ENCODE measurements around the gene NLRP3. TPM values are rescaled to one million over a fixed set of nuclear protein-coding genes. Genes with fewer than 3 reads are reported as not detected.

NLRP3 gene
- total and polyA plus RNA-seq, 9 of the 15 experiments (the other 6 are each of a cell fraction or from before 2014, with no cell fraction given) = not detected

DNA sequence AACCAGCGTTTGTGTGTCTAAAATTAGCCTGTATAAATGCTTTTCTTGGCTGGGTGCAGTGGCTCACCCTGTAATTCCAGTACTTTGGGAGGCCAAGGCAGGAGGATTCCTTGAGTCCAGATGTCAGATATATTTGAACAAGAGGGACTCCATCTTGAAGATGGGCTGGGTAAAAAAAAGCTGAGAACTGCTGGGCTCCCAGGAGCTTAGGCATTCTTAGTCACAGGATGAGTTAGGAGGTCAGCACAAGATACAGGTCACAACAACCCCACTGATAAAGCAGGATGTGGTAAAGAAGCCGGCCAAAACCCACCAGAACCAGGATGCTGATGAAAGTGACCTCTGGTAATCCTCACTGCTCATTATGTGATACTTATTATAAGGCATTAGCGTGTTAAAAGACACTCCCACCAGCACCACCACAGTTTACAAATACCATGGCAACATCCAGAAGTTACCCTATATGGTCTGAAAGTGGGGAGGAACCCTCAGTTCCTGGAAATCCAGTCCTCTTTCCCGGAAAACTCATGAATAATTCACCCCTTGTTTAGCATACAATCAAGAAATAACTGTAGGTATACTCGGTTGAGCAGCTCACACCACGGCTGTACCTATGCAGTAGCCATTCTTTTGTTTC is 48.1 kb upstream of the NLRP3 start (continued):
- TF ChIP-seq ZNF311 (CRISPR knock-in tag; IDR thresholded peaks at IDR 0.05) = peak; percentile 100
- TF ChIP-seq, protein P1, sequence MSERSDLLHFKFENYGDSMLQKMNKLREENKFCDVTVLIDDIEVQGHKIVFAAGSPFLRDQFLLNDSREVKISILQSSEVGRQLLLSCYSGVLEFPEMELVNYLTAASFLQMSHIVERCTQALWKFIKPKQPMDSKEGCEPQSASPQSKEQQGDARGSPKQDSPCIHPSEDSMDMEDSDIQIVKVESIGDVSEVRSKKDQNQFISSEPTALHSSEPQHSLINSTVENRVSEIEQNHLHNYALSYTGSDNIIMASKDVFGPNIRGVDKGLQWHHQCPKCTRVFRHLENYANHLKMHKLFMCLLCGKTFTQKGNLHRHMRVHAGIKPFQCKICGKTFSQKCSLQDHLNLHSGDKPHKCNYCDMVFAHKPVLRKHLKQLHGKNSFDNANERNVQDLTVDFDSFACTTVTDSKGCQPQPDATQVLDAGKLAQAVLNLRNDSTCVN (CRISPR knock-in tag; IDR thresholded peaks at IDR 0.05) = peak; percentile 98
- no peak for TF ChIP-seq NR2F6 (CRISPR knock-in tag; IDR thresholded peaks at IDR 0.05)
- no peak for TF ChIP-seq BRF1 (IDR thresholded peaks at IDR 0.05; ENCODE audit: borderline replicate concordance, extremely low read depth, insufficient read length)
- no peak for TF ChIP-seq ZNF778 (CRISPR knock-in tag; IDR thresholded peaks at IDR 0.05)
- TF ChIP-seq MAFG (tag; conservative IDR thresholded peaks at IDR 0.05) = peak; percentile 36; the same call in 1 of the 2 replicates
- peak; percentile 96 for TF ChIP-seq ZNF57 (CRISPR knock-in tag; IDR thresholded peaks at IDR 0.05)
- TF ChIP-seq, protein P2, sequence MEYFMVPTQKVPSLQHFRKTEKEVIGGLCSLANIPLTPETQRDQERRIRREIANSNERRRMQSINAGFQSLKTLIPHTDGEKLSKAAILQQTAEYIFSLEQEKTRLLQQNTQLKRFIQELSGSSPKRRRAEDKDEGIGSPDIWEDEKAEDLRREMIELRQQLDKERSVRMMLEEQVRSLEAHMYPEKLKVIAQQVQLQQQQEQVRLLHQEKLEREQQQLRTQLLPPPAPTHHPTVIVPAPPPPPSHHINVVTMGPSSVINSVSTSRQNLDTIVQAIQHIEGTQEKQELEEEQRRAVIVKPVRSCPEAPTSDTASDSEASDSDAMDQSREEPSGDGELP (CRISPR knock-in tag; IDR thresholded peaks at IDR 0.05; ENCODE audit: borderline replicate concordance) = no peak
- no peak for TF ChIP-seq RBM34 (IDR thresholded peaks at IDR 0.05; ENCODE audit: borderline replicate concordance, insufficient read depth, low read length)
- TF ChIP-seq, protein P3, sequence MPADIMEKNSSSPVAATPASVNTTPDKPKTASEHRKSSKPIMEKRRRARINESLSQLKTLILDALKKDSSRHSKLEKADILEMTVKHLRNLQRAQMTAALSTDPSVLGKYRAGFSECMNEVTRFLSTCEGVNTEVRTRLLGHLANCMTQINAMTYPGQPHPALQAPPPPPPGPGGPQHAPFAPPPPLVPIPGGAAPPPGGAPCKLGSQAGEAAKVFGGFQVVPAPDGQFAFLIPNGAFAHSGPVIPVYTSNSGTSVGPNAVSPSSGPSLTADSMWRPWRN (IDR thresholded peaks at IDR 0.05; ENCODE audit: low read depth) = no peak
- TF ChIP-seq ZNF263 (CRISPR knock-in tag; IDR thresholded peaks at IDR 0.05; ENCODE audit: borderline replicate concordance) = no peak
- no peak for TF ChIP-seq ZC3H11A (IDR thresholded peaks at IDR 0.05; ENCODE audit: low read depth, low read length)
- TF ChIP-seq TAF1 (IDR thresholded peaks at IDR 0.05; ENCODE audit: control insufficient read depth, extremely low read depth, insufficient read depth, low read length, severe bottlenecking) = no peak
- TF ChIP-seq, protein P4, sequence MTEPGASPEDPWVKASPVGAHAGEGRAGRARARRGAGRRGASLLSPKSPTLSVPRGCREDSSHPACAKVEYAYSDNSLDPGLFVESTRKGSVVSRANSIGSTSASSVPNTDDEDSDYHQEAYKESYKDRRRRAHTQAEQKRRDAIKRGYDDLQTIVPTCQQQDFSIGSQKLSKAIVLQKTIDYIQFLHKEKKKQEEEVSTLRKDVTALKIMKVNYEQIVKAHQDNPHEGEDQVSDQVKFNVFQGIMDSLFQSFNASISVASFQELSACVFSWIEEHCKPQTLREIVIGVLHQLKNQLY (CRISPR knock-in tag; conservative IDR thresholded peaks at IDR 0.05) = peak in 1 of 2 experiments; percentile 94; a peak in 2 of 4 replicates
- peak; percentile 100 for TF ChIP-seq KLF6 (CRISPR knock-in tag; IDR thresholded peaks at IDR 0.05; ENCODE audit: borderline replicate concordance)
- no peak for TF ChIP-seq CHD4 (IDR thresholded peaks at IDR 0.05; ENCODE audit: insufficient read depth, insufficient replicate concordance, low read depth, low read length, poor library complexity, severe bottlenecking)
- TF ChIP-seq NCOR1 (IDR thresholded peaks at IDR 0.05) = peak; percentile 21; the same call in 1 of the 2 replicates
- TF ChIP-seq IRF2 (CRISPR knock-in tag; IDR thresholded peaks at IDR 0.05) = no peak
- TF ChIP-seq, protein P5, sequence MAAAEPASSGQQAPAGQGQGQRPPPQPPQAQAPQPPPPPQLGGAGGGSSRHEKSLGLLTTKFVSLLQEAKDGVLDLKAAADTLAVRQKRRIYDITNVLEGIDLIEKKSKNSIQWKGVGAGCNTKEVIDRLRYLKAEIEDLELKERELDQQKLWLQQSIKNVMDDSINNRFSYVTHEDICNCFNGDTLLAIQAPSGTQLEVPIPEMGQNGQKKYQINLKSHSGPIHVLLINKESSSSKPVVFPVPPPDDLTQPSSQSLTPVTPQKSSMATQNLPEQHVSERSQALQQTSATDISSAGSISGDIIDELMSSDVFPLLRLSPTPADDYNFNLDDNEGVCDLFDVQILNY (CRISPR knock-in tag; IDR thresholded peaks at IDR 0.05) = no peak
- no peak for TF ChIP-seq XRCC5 (IDR thresholded peaks at IDR 0.05; ENCODE audit: low read depth, low read length)
- peak in 1 of 2 experiments; percentile 100; a peak in 2 of 4 replicates for TF ChIP-seq MAZ (CRISPR knock-in tag; conservative IDR thresholded peaks at IDR 0.05 in 1 of 2, IDR thresholded peaks at IDR 0.05 in 1 of 2)
- no peak for TF ChIP-seq GATAD2B (IDR thresholded peaks at IDR 0.05; ENCODE audit: borderline replicate concordance)
- no peak for TF ChIP-seq CHD2 (IDR thresholded peaks at IDR 0.05; ENCODE audit: low read depth, low read length)
- peak; percentile 99 for TF ChIP-seq BACH1 (tag; IDR thresholded peaks at IDR 0.05)

Measured in K562 (cell line).